HCT116 (cell line): ENCODE results near the gene CADM3. TPM values are rescaled to one million over a fixed set of nuclear protein-coding genes. Genes with fewer than 3 reads are reported as not detected.

ENCODE experiments used
- ATAC-seq: fragments of 200-7000 bp; cut with Tn5 transposase; 2 replicates; pipeline ENCODE4 v1.9.1; 2020; ENCODE audit warnings: mild to moderate bottlenecking, moderate library complexity
- BruUV-seq: library from RNA; stranded (reverse); fragments of 400-500 nt; replicated peaks from 2 replicates; lab custom pipeline; 2021; lab: Mats Ljungman, UMichigan
- CTCF ChIA-PET: fragments of 300-600 bp; sonication (Branson Sonifier 250); formaldehyde crosslinking; loops from one replicate; lab custom pipeline; 2021; ENCODE audit warnings: antibody characterized with exemption; lab: Charles Lee
- POLR2A ChIA-PET: fragments of 300-600, 350-600 bp; sonication (Branson Sonifier 250); formaldehyde crosslinking; loops from one replicate; lab custom pipeline; 2021; ENCODE audit warnings: antibody characterized with exemption; lab: Charles Lee
- RAD21 ChIA-PET, 2 experiments: fragments of 300-600 bp; sonication (Branson Sonifier 250); formaldehyde crosslinking; loops; one replicate each; lab custom pipeline; 2023; ENCODE audit warnings: low total read pairs in 2 of 2; ENCODE audit not compliant: uncharacterized antibody in 2 of 2, unreplicated experiment in 2 of 2, low non-redundant PET in 1 of 2; lab: Charles Lee
- DNase-seq: peaks from one replicate; pipeline ENCODE4 v3.0.0-alpha.2; 2010; ENCODE audit warnings: low read depth, low spot score
- H2AFZ ChIP-seq: fragments of 200-600 bp; shearing (Covaris generic), sonication (generic); 2 replicates; pipeline ENCODE4 v1.6.1; 2017; ENCODE audit warnings: low read depth, mixed run types, mixed read lengths, antibody characterized with exemption, low read length; ENCODE audit not compliant: poor library complexity, severe bottlenecking
- H3K27ac ChIP-seq: 2 replicates; pipeline ENCODE4 v1.5.1; 2012; ENCODE audit warnings: low read depth, low read length
- H3K27me3 ChIP-seq: fragments of 200-600 bp; sonication (generic); 2 replicates; pipeline ENCODE4 v1.6.1; 2016; ENCODE audit warnings: mixed run types, low read length, mixed read lengths; ENCODE audit not compliant: insufficient read depth
- H3K36me3 ChIP-seq, 2 experiments: fragments of 200-500 bp in 1 of 2; fragments of 200-600 bp in 1 of 2; sonication (Bioruptor generic) in 1 of 2; sonication (generic) in 1 of 2; 2 replicates each; pipeline versions ENCODE4 v1.5.1 to v1.6.1; 2014 to 2016; ENCODE audit warnings: low read length in 2 of 2, inconsistent platforms in 1 of 2, mixed read lengths in 1 of 2, mixed run types in 1 of 2; ENCODE audit not compliant: insufficient read depth in 2 of 2, control insufficient read depth in 1 of 2
- H3K4me1 ChIP-seq, 2 experiments: fragments of 200-600 bp in 1 of 2; sonication (generic) in 1 of 2; 2 replicates each; pipeline versions ENCODE4 v1.5.1 to v1.6.1; 2012 to 2017; ENCODE audit warnings: low read length in 2 of 2, inconsistent platforms in 1 of 2, mild to moderate bottlenecking in 1 of 2, mixed read lengths in 1 of 2, mixed run types in 1 of 2, moderate library complexity in 1 of 2; ENCODE audit not compliant: insufficient read depth in 2 of 2, control insufficient read depth in 1 of 2
- H3K4me2 ChIP-seq: fragments of 200-600 bp; sonication (generic); 2 replicates; pipeline ENCODE4 v1.6.1; 2017; ENCODE audit warnings: mixed run types, low read length, mixed read lengths
- H3K4me3 ChIP-seq, 2 experiments: fragments of 200-600 bp in 1 of 2; sonication (generic) in 1 of 2; replicated peaks in 1 of 2; 2 replicates each; pipeline ENCODE4 v1.5.1; 2011 to 2016; ENCODE audit warnings: low read length in 2 of 2, control low read depth in 1 of 2, low read depth in 1 of 2, mild to moderate bottlenecking in 1 of 2, mixed read lengths in 1 of 2, mixed run types in 1 of 2
- H3K79me2 ChIP-seq: fragments of 200-600 bp; sonication (generic); 2 replicates; pipeline ENCODE4 v1.6.1; 2017; ENCODE audit warnings: mild to moderate bottlenecking, mixed run types, low read length, moderate library complexity, mixed read lengths; ENCODE audit not compliant: insufficient read depth
- H3K9ac ChIP-seq: fragments of 200-600 bp; sonication (generic); 2 replicates; pipeline ENCODE4 v1.6.1; 2016; ENCODE audit warnings: low read length, mixed read lengths
- H3K9me2 ChIP-seq: fragments of 200-600 bp; sonication (generic), shearing (Covaris generic); 2 replicates; pipeline ENCODE4 v1.6.1; 2017; ENCODE audit warnings: mixed run types, mild to moderate bottlenecking, moderate library complexity; ENCODE audit not compliant: insufficient read depth
- H3K9me3 ChIP-seq, 2 experiments: fragments of 200-500 bp in 1 of 2; fragments of 200-600 bp in 1 of 2; sonication (Bioruptor generic) in 1 of 2; sonication (generic) in 1 of 2; 2 replicates each; pipeline ENCODE4 v1.6.1; 2014 to 2017; ENCODE audit warnings: low read length in 2 of 2, mixed read lengths in 2 of 2, inconsistent platforms in 1 of 2, low read depth in 1 of 2, mild to moderate bottlenecking in 1 of 2, mixed run types in 1 of 2, moderate library complexity in 1 of 2; ENCODE audit not compliant: control insufficient read depth in 1 of 2, insufficient read depth in 1 of 2
- H4K20me1 ChIP-seq: fragments of 200-600 bp; sonication (generic), shearing (Covaris generic); 2 replicates; pipeline ENCODE4 v1.6.1; 2017; ENCODE audit warnings: mixed run types, mild to moderate bottlenecking, moderate library complexity; ENCODE audit not compliant: insufficient read depth
- ATF3 ChIP-seq: IDR thresholded peaks from 2 replicates; pipeline ENCODE4 v1.6.1; 2012
- CTCF ChIP-seq, 3 experiments: fragments of 200-600 bp in 1 of 3; sonication (generic) in 1 of 3; IDR thresholded peaks in 2 of 3; conservative IDR thresholded peaks in 1 of 3; 2 replicates each; pipeline ENCODE4 v1.5.1; 2012 to 2017; ENCODE audit warnings: low read depth in 2 of 3, low read length in 2 of 3, antibody characterized with exemption in 1 of 3, borderline replicate concordance in 1 of 3, control low read depth in 1 of 3, mild to moderate bottlenecking in 1 of 3, mixed read lengths in 1 of 3, mixed run types in 1 of 3, moderate library complexity in 1 of 3; ENCODE audit not compliant: insufficient read depth in 1 of 3
- POLR2AphosphoS5 ChIP-seq: IDR thresholded peaks from 2 replicates; pipeline ENCODE4 v1.6.1; 2011; ENCODE audit warnings: mild to moderate bottlenecking, low read depth, low read length, moderate library complexity
- REST ChIP-seq: IDR thresholded peaks from 2 replicates; pipeline ENCODE4 v1.6.1; 2012; ENCODE audit warnings: low read depth
- TCF7L2 ChIP-seq: IDR thresholded peaks from 2 replicates; pipeline ENCODE4 v1.7.0; 2011; ENCODE audit warnings: borderline replicate concordance, inconsistent platforms; ENCODE audit not compliant: insufficient read depth, insufficient read length; ENCODE audit errors: extremely low read depth
- YY1 ChIP-seq: IDR thresholded peaks from 2 replicates; pipeline ENCODE4 v1.6.1; 2011; ENCODE audit warnings: low read length, low read depth, moderate library complexity, mild to moderate bottlenecking; ENCODE audit not compliant: insufficient replicate concordance; ENCODE audit errors: extremely low read depth
- intact Hi-C: fragments of 100-400 bp; cut with micrococcal nuclease; formaldehyde crosslinking; loops from 2 replicates; pipeline ENCODE4 v1.10.0; 2022
- total RNA-seq: library from RNA; stranded (reverse); gene quantifications from one replicate; pipeline ENCODE4 v1.2.1, GENCODE V29; 2021; ENCODE audit not compliant: unreplicated experiment

Gene CADM3
- total RNA-seq, 1 experiment from 2014 or later: not detected

- Histone ChIP-seq H3K79me2 (no peaks in the 10 kb centered on the region), H3K4me3 (no peak overlapping the region)
- TF ChIP-seq YY1: no peak
- TF ChIP-seq CTCF (IDR thresholded peaks at IDR 0.05 in 2 of 3, conservative IDR thresholded peaks at IDR 0.05 in 1 of 3; ENCODE audit: borderline replicate concordance in 1 of 3, insufficient read depth in 1 of 3, low read depth in 2 of 3, low read length in 2 of 3): no peak
- TF ChIP-seq POLR2AphosphoS5: no peak
- TF ChIP-seq REST: no peak
- TF ChIP-seq TCF7L2: no peak
- no peak for TF ChIP-seq ATF3
- TF ChIP-seq, all 23 proteins: peak for 0
- Histone ChIP-seq H2AFZ (no peak overlapping the region), H3K27ac (no peak overlapping the region), H3K4me1 (no peaks in the 10 kb centered on the region), H3K9ac (no peak overlapping the region), H3K27me3 (peaks cover 37% of the 10 kb centered on the region), H3K36me3 (no peaks in the 10 kb centered on the region), H3K9me2 (no peaks in the 10 kb centered on the region), H3K4me2 (no peak overlapping the region), H3K9me3 (no peaks in the 10 kb centered on the region), H4K20me1 (no peaks in the 10 kb centered on the region)
- no peak for ATAC-seq
- intact Hi-C loops: no loop called here
- RAD21 ChIA-PET: no interaction called here
- BruUV-seq: no TSS peak
- DNase-seq: no peak
- CTCF ChIA-PET: no interaction called here
- POLR2A ChIA-PET: no interaction called here
Observed at GRCh38 chr1:159171688-159172501, 480 bp downstream of the CADM3 start.
